ENCODE results near the gene TRIM22. TPM values are rescaled to one million over a fixed set of nuclear protein-coding genes. Genes with fewer than 3 reads are reported as not detected.
A peak's percentile ranks its signal among the peaks of the same experiment; 100 is the strongest.

TRIM22 gene
- total and polyA plus RNA-seq, 2 experiments from 2014 or later, result 0.32 TPM; not detected in 1

DNA sequence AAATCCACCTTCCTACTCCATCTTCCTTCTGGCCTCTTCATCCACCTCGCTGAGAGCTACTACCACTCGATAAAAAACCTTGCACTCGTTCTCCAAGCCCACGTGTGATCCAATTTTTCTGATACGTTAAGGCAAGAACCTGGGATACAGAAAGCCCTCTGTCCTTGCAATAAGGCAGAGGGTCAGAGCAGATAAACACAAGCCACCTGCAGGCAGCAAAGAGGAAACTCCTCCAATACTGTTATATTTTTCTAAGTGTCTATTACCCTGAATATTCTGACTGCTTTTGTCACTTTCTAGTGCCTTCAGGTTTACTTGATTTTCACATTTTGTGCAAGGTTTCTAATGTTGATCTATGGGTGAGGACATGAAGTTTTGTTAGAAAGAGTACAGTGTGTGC is 31.3 kb upstream of the TRIM22 start:
- peaks cover 1% of the 10 kb centered on the region for H3K36me3 ChIP-seq
- H3K9me3 ChIP-seq (ENCODE audit: low read depth), result no peaks in the 10 kb centered on the region
- DNase-seq (ENCODE audit: low read depth in 1 of 2, low spot score in 1 of 2), result no peak
- H3K27ac ChIP-seq, result no peak overlapping the region
- TF ChIP-seq, protein P1, sequence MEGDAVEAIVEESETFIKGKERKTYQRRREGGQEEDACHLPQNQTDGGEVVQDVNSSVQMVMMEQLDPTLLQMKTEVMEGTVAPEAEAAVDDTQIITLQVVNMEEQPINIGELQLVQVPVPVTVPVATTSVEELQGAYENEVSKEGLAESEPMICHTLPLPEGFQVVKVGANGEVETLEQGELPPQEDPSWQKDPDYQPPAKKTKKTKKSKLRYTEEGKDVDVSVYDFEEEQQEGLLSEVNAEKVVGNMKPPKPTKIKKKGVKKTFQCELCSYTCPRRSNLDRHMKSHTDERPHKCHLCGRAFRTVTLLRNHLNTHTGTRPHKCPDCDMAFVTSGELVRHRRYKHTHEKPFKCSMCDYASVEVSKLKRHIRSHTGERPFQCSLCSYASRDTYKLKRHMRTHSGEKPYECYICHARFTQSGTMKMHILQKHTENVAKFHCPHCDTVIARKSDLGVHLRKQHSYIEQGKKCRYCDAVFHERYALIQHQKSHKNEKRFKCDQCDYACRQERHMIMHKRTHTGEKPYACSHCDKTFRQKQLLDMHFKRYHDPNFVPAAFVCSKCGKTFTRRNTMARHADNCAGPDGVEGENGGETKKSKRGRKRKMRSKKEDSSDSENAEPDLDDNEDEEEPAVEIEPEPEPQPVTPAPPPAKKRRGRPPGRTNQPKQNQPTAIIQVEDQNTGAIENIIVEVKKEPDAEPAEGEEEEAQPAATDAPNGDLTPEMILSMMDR (IDR thresholded peaks at IDR 0.05; ENCODE audit: low read depth, low read length), result no peak
- no peak overlapping the region for H3K4me3 ChIP-seq
- no peaks in the 10 kb centered on the region for H3K4me1 ChIP-seq (ENCODE audit: low read depth)
- H3K27me3 ChIP-seq, result no peaks in the 10 kb centered on the region

DNA sequence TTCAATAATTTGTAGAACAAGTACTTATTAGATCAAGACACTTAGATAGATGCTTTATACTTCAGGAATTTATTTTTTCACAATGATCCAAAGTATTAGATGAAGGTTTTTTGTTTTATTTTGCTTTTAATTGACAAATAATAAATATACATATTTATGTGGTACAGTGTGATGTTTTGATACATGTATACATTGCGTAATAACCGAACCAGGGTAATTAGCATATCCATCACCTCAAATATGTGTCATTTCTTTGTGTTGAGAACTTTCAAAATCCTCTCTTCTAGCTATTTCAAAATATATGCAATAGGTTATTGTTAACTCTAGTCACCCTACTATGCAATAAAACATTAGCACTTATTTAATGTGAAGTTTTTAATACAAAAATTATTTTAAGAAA is 26.1 kb upstream of the TRIM22 start:
- peaks cover 19% of the 10 kb centered on the region for H3K4me1 ChIP-seq (ENCODE audit: low read depth)
- H3K27ac ChIP-seq, result no peak overlapping the region
- peaks cover 7% of the 10 kb centered on the region for H3K36me3 ChIP-seq
- H3K4me3 ChIP-seq, result no peak overlapping the region
- no peaks in the 10 kb centered on the region for H3K27me3 ChIP-seq
- TF ChIP-seq, protein P1 (IDR thresholded peaks at IDR 0.05; ENCODE audit: low read depth, low read length), result no peak
- no peak for DNase-seq (ENCODE audit: low read depth in 1 of 2, low spot score in 1 of 2)
- H3K9me3 ChIP-seq (ENCODE audit: low read depth), result no peaks in the 10 kb centered on the region

DNA sequence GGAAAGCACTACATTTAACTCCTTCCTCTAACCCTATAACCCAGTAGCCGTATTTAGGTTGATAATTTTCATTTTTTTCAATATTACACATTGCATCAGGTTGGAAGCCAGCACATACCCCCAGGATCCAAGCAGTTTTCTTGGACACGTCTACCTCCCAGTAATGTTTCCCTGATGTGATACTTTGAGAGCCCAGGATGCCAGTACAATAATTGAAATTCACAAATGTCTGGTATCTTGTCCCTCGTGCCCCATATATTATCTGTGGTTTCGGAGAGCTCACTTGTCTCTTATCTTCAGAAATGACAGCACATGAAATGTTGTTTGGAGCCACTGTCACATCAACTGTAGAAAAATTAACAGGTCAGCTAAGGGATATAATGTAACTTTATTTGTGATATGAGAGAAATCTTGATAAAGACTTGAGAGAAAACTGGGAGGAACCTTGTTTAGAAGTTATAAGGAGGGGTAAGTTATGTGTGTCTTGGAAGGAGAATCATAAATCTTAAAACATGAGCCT is 24.5 kb upstream of the TRIM22 start:
- peaks cover 10% of the 10 kb centered on the region for H3K36me3 ChIP-seq
- H3K4me3 ChIP-seq, result no peak overlapping the region
- no peaks in the 10 kb centered on the region for H3K27me3 ChIP-seq
- H3K4me1 ChIP-seq (ENCODE audit: low read depth), result peaks cover 19% of the 10 kb centered on the region
- H3K27ac ChIP-seq, result no peak overlapping the region
- TF ChIP-seq, protein P1 (IDR thresholded peaks at IDR 0.05; ENCODE audit: low read depth, low read length), result no peak
- no peak for DNase-seq (ENCODE audit: low read depth in 1 of 2, low spot score in 1 of 2)
- no peaks in the 10 kb centered on the region for H3K9me3 ChIP-seq (ENCODE audit: low read depth)

DNA sequence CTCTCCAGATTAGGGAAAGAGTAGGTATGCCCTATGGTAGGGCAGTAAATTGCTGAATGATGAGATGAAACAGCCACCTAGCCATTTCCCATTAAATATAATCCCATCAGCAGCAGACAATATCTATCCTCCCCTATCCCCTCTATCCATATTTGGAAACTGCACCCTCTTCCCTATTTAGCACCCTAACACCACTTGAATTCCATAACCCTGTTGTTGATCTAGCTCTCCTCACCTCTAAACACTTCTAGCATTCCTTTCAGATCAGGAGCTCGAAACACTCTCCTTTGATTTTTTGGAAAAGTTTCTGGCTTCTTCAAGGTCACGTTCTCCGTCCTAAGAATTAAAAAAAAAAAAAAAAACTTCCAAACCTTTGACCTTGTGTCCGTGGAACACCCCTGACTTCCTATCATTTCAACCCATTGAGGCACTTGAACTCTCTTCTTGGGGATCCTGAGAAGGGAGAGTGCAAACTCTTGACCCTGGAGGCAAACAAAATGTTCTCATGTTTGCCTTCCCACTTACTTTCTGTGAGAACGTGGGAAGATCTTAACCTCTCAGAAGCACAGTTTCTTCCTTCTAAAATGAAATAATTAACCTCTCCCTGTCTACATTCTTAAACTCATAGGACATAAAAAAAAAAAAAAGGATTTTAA is 23.7 kb upstream of the TRIM22 start:
- H3K4me1 ChIP-seq (ENCODE audit: low read depth), result peaks cover 19% of the 10 kb centered on the region
- TF ChIP-seq, protein P1 (IDR thresholded peaks at IDR 0.05; ENCODE audit: low read depth, low read length), result no peak

DNA sequence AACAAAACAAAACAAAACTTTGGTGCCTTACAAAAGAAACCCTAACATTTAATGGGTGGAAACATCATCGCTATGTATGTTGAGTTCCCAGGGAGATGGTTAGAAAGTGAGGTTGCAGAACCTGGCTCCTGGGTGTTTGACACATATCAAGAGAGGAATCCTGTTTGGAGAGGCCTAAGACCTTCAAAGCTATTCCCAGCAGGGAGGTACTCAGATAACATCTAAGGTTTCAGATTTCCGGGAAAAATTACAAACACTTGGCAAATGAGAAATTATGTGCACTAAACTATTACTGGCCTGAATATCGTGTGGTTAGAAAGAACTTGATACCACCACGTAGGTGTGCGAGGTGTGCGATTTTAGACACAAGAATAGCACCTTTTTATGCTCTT is 23.2 kb upstream of the TRIM22 start:
- H3K4me1 ChIP-seq (ENCODE audit: low read depth), result peaks cover 19% of the 10 kb centered on the region
- H3K4me3 ChIP-seq, result no peak overlapping the region
- H3K9me3 ChIP-seq (ENCODE audit: low read depth), result no peaks in the 10 kb centered on the region
- TF ChIP-seq, protein P1 (IDR thresholded peaks at IDR 0.05; ENCODE audit: low read depth, low read length), result no peak
- H3K36me3 ChIP-seq, result peaks cover 10% of the 10 kb centered on the region
- no peak for DNase-seq (ENCODE audit: low read depth in 1 of 2, low spot score in 1 of 2)
- peak overlapping the region; percentile 74 for H3K27ac ChIP-seq
- no peaks in the 10 kb centered on the region for H3K27me3 ChIP-seq

More for the DNA sequence above, 23.7 kb upstream of the TRIM22 start:
- Histone ChIP-seq H3K9me3 (ENCODE audit: low read depth) (no peaks in the 10 kb centered on the region), H3K4me3 (no peak overlapping the region), H3K36me3 (peaks cover 10% of the 10 kb centered on the region), H3K27me3 (no peaks in the 10 kb centered on the region), H3K27ac (peak overlapping the region; percentile 74)
- DNase-seq (ENCODE audit: low read depth in 1 of 2, low spot score in 1 of 2), result peak in 1 of 2 donors; percentile 14

Measured in cardiac muscle cell (in vitro differentiated cells and primary cell).